Esophagus squamous epithelium (tissue), 5 donors: ENCODE data around the gene SPN. TPM values are rescaled to one million over a fixed set of nuclear protein-coding genes. Genes with fewer than 3 reads are reported as not detected.

Experiments
- DNase-seq: peaks from one replicate; lab custom pipeline; 2025; lab: John Stamatoyannopoulos, UW
- H3K27ac ChIP-seq, 4 donors: fragments of 200-600 bp; sonication (generic); one replicate each; pipeline ENCODE4 v1.5.1; 2016 to 2019; ENCODE audit warnings: mild to moderate bottlenecking in 1 of 4
- H3K27me3 ChIP-seq, 4 donors: fragments of 200-600 bp; sonication (generic); 1 replicate in 3 of 4; 2 replicates in 1 of 4; pipeline versions ENCODE4 v1.5.1 to v1.6.0; 2017 to 2021; ENCODE audit warnings: antibody characterized with exemption in 1 of 4
- H3K36me3 ChIP-seq, 3 donors: fragments of 200-600 bp; sonication (generic); one replicate each; pipeline ENCODE4 v1.5.1; 2016 to 2019
- H3K4me1 ChIP-seq, 3 donors: fragments of 200-600 bp; sonication (generic); one replicate each; pipeline ENCODE4 v1.5.1; 2017 to 2019
- H3K4me3 ChIP-seq, 4 donors: fragments of 200-600 bp; sonication (generic); 1 replicate in 3 of 4; 2 replicates in 1 of 4; pipeline ENCODE4 v1.5.1; 2016 to 2019; ENCODE audit warnings: mild to moderate bottlenecking in 2 of 4, moderate library complexity in 1 of 4
- H3K9me3 ChIP-seq, 3 donors: fragments of 200-600 bp; sonication (generic); one replicate each; pipeline ENCODE4 v1.5.1; 2016 to 2019
- CTCF ChIP-seq, 6 experiments: fragments of 450-650 bp in 4 of 6; fragments of 200-600 bp in 2 of 6; sonication (generic) in 2 of 6; IDR thresholded peaks; one replicate each; pipeline ENCODE4 v1.5.1; 2016 to 2019; ENCODE audit warnings: antibody characterized with exemption in 6 of 6, mild to moderate bottlenecking in 4 of 6, moderate library complexity in 4 of 6
- POLR2A ChIP-seq, 4 donors: fragments of 450-650 bp; IDR thresholded peaks; one replicate each; pipeline ENCODE4 v1.6.1; 2017; ENCODE audit warnings: antibody characterized with exemption in 4 of 4, mild to moderate bottlenecking in 4 of 4, moderate library complexity in 3 of 4
- WGBS, 2 donors: methylation state at CpG; one replicate each; pipeline ENCODE4 v1.1.5; 2018; 5-methylcytosine and 5-hydroxymethylcytosine counted together
- intact Hi-C: fragments of 100-400 bp; cut with DNase I; formaldehyde crosslinking; loops from one replicate; pipeline ENCODE4 v1.15.0; 2022
- total RNA-seq, 4 donors: library from RNA; depleted of rRNA; stranded (reverse); fragments of >200 nt; gene quantifications; one replicate each; pipeline ENCODE4 v1.1.0, GENCODE V29; 2016
- donor health status: DM: yes; HTN: yes; CAD: no.

The SPN gene
- total RNA-seq, 4 donors from 2014 or later: 1.3 to 4.2 (median 2.8) TPM

- H3K36me3 ChIP-seq: no peaks in the 10 kb centered on the region
- H3K4me1 ChIP-seq: peaks cover 0 to 20% (median 5%) of the 10 kb centered on the region in 3 donors
- peak within 1 kb of the TSS in 2 of 4 donors; percentile 1 to 54 for H3K27ac ChIP-seq
- no peaks in the 10 kb centered on the region for H3K9me3 ChIP-seq
- TF ChIP-seq POLR2A (IDR thresholded peaks at IDR 0.05) (no peak), CTCF (IDR thresholded peaks at IDR 0.05) (no peak)
- H3K27me3 ChIP-seq: no peaks in the 10 kb centered on the region
- intact Hi-C loops: no loop called here
- WGBS, 2 donors: 53 to 56% methylated on average over 3 to 4 of the region's 5 CpGs
- no peak for DNase-seq
- H3K4me3 ChIP-seq: peak within 1 kb of the TSS in 3 of 4 donors; percentile 14 to 50 (median 29)
Observed at GRCh38 chr16:29678691-29679267, 15.7 kb downstream of the SPN start, which contains the start of gene QPRT. TSS of gene QPRT (plus strand) at chr16:29679180. CDS start at chr16:29679198, 18 bp downstream.

DNA sequence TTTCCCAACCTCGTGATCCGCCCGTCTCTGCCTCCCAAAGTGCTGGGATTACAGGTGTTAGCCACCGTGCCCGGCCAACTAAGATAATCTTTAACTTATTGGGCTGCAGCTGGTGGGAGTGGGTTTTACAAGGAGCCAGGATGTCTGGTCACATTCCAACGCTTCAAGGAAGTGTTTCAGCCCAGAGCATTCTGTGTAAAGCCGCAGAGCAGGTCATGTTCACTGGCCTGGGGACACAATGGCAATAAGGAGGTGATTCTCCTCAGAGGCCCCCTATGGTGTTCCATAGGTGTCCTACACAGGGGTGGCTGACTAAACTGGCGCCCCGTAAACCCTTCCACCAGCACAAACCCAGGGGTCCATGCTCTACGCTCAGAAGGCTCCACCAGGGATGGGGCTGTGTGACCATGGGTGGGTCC, 17.1 kb downstream of the SPN start:
- WGBS, 2 donors: 54 to 70% methylated on average over 2 to 6 of the region's 10 CpGs
- H3K9me3 ChIP-seq: no peaks in the 10 kb centered on the region
- H3K36me3 ChIP-seq: no peaks in the 10 kb centered on the region
- H3K27ac ChIP-seq: no peak overlapping the region
- H3K4me1 ChIP-seq: peaks cover 0 to 12% (median 0%) of the 10 kb centered on the region in 3 donors
- no peaks in the 10 kb centered on the region for H3K27me3 ChIP-seq
- intact Hi-C loops: no loop called here
- no peak for DNase-seq
- TF ChIP-seq CTCF (IDR thresholded peaks at IDR 0.05) (no peak), POLR2A (IDR thresholded peaks at IDR 0.05) (no peak)
- peak overlapping the region in 1 of 4 donors; percentile 29 for H3K4me3 ChIP-seq

DNA sequence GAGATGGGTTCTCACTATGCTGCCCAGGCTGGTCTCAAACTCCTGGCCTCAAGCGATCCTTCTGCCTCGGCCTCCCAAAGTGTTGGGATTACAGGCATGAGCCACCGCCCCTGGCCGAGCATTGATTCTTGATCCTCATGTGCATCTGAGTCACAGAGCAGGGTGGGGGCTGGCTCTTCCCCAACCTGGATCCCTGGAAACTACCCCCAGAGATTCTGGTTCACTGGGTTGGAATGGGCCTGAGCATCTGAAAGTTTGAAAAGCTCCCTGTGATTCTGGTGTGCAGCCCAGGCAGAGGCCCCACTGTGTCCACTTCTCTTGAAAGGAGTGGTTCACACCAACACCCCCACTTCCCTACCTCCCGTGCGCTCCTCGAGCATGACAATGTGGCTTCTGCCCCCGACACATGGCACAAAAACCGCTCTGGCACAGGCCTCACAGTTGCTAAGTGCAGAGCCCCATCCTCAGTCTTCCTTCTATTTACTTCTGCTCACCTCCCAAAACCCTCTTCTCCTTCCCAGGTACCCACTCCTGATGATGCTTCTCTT, 20.6 kb downstream of the SPN start:
- intact Hi-C loops: no loop called here
- Histone ChIP-seq H3K27me3 (no peaks in the 10 kb centered on the region), H3K4me1 (peaks cover 0 to 11% (median 0%) of the 10 kb centered on the region in 3 donors), H3K36me3 (no peaks in the 10 kb centered on the region), H3K4me3 (no peak overlapping the region), H3K27ac (no peak overlapping the region), H3K9me3 (no peaks in the 10 kb centered on the region)
- TF ChIP-seq CTCF (IDR thresholded peaks at IDR 0.05) (no peak), POLR2A (IDR thresholded peaks at IDR 0.05) (no peak)
- WGBS, 2 donors: 93% methylated on average over 5 of the region's 9 CpGs
- no peak for DNase-seq

DNA sequence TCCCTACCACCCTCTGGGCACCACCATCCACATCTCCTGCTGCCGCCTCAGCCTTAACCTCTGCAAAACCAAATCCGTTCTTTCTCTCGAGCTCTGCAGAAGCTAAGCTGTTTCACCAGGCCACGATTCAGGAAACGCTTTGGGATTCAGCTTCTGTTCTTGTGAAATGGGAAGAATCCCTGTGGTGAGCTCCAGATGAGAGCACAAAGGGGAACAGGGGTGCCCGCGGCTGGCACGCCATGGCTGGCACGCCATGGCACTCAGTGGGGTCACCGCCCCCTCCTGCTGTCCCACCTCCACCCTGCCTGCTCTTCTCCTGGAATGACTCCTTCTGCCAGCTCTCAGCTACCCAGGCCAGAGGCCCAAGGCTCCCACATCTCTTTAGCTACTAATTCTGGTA, 21.6 kb downstream of the SPN start:
- WGBS, 2 donors: 92 to 94% methylated on average over 7 to 8 of the region's 10 CpGs
- no peaks in the 10 kb centered on the region for H3K36me3 ChIP-seq
- intact Hi-C loops: no loop called here
- H3K4me1 ChIP-seq: peaks cover 0 to under 1% (median 0%) of the 10 kb centered on the region in 3 donors
- DNase-seq: no peak
- no peaks in the 10 kb centered on the region for H3K9me3 ChIP-seq
- TF ChIP-seq POLR2A (IDR thresholded peaks at IDR 0.05) (no peak), CTCF (IDR thresholded peaks at IDR 0.05) (no peak)
- no peak overlapping the region for H3K27ac ChIP-seq
- no peak overlapping the region for H3K4me3 ChIP-seq
- H3K27me3 ChIP-seq: no peaks in the 10 kb centered on the region

- intact Hi-C loops: no loop called here
- no peaks in the 10 kb centered on the region for H3K9me3 ChIP-seq
- no peak for DNase-seq
- H3K4me1 ChIP-seq: no peaks in the 10 kb centered on the region
- H3K4me3 ChIP-seq: no peak overlapping the region
- 71 to 79% methylated on average over 9 of the region's 9 CpGs for WGBS, 2 donors
- H3K27ac ChIP-seq: no peak overlapping the region
- TF ChIP-seq POLR2A (IDR thresholded peaks at IDR 0.05): no peak
- no peak for TF ChIP-seq CTCF (IDR thresholded peaks at IDR 0.05)
- H3K36me3 ChIP-seq: no peaks in the 10 kb centered on the region
- no peaks in the 10 kb centered on the region for H3K27me3 ChIP-seq
Observed at GRCh38 chr16:29686740-29687332, 23.8 kb downstream of the SPN start.
